ENCODE data around the gene LCE1C. TPM values are rescaled to one million over a fixed set of nuclear protein-coding genes. Genes with fewer than 3 reads are reported as not detected.

The LCE1C gene
- total and polyA plus RNA-seq, 7 donors, result not detected

DNA sequence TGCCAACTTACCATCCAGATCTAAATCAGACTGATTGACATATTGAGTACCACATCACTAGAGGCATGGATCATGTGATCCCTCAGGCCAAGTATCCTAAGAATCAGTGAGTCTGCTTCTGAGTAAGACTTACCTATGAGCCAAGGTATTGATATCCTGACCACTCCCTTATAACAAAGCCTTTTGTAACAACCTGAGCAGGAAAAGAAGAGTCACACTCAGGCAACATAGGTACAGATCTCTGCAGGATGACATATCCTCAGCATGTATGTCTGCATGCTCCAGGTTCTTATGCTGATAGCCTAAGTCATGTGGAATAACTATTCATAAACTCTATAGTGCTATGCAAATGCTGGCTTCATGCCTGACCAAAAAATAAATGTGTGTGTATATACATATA is 18.5 kb upstream of the LCE1C start:
- H3K27ac ChIP-seq, result no peak overlapping the region
- no peak overlapping the region for H3K4me3 ChIP-seq
- no peaks in the 10 kb centered on the region for H3K36me3 ChIP-seq (ENCODE audit: insufficient read depth in 1 of 2, low read depth in 1 of 2)
- DNase-seq (no peak), ATAC-seq (no peak)
- no peaks in the 10 kb centered on the region for H3K9me3 ChIP-seq
- intact Hi-C loops (cut with DNase I), result no loop called here
- no peaks in the 10 kb centered on the region for H3K4me1 ChIP-seq
- TF ChIP-seq, protein P1, sequence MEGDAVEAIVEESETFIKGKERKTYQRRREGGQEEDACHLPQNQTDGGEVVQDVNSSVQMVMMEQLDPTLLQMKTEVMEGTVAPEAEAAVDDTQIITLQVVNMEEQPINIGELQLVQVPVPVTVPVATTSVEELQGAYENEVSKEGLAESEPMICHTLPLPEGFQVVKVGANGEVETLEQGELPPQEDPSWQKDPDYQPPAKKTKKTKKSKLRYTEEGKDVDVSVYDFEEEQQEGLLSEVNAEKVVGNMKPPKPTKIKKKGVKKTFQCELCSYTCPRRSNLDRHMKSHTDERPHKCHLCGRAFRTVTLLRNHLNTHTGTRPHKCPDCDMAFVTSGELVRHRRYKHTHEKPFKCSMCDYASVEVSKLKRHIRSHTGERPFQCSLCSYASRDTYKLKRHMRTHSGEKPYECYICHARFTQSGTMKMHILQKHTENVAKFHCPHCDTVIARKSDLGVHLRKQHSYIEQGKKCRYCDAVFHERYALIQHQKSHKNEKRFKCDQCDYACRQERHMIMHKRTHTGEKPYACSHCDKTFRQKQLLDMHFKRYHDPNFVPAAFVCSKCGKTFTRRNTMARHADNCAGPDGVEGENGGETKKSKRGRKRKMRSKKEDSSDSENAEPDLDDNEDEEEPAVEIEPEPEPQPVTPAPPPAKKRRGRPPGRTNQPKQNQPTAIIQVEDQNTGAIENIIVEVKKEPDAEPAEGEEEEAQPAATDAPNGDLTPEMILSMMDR (IDR thresholded peaks at IDR 0.05), result no peak
- no peaks in the 10 kb centered on the region for H3K27me3 ChIP-seq (ENCODE audit: insufficient read depth in 3 of 3, low read length in 2 of 3)

DNA sequence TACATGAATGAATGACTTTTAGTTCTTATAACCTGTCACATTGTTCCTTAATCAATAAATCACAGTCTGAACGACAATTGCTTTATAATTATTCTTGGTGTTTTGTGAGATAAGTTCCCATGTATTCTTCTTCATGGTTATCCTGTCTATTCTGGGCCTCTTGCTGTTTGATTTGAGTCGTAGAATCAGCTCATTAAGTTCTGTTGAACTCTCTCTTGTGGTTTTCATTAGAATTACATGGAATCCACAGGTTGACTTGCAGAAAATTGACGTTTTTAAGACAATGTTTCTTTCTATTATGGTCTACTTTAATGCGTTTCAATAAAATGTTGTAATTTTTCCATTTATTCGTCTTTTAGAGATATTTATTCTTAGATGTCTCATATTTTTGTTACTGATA is 16.8 kb upstream of the LCE1C start:
- Histone ChIP-seq H3K4me1 (no peaks in the 10 kb centered on the region), H3K36me3 (ENCODE audit: insufficient read depth in 1 of 2, low read depth in 1 of 2) (no peaks in the 10 kb centered on the region), H3K9me3 (no peaks in the 10 kb centered on the region), H3K27ac (no peak overlapping the region), H3K27me3 (ENCODE audit: insufficient read depth in 3 of 3, low read length in 2 of 3) (no peaks in the 10 kb centered on the region), H3K4me3 (no peak overlapping the region)
- no peak for DNase-seq
- WGBS, 3 donors, result 35 to 40% (median 39%) methylated on average over 5 of the region's 5 CpGs
- TF ChIP-seq, protein P1 (IDR thresholded peaks at IDR 0.05), result no peak
- no peak for ATAC-seq
- intact Hi-C loops (cut with DNase I), result no loop called here

DNA sequence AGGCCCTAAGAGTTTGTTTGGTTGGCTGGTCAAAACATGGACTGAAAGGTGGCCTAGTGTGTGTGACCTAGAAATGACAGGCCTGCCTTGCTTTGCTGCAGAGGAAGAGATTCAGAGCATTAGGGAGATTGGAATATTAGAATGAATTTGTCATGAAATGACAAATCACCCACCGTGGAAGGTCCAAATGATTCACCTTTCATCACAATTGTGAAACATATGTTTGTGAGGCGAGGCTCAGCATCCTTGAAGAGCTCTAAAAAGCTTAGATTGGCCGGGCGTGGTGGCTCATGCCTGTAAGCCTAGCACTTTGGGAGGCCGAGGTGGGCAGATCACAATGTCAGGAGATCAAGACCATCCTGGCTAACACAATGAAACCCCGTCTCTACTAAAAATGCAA is 10.9 kb upstream of the LCE1C start:
- H3K27ac ChIP-seq, result no peak overlapping the region
- H3K36me3 ChIP-seq (ENCODE audit: insufficient read depth in 1 of 2, low read depth in 1 of 2), result no peaks in the 10 kb centered on the region
- intact Hi-C loops (cut with DNase I), result no loop called here
- no peak overlapping the region for H3K4me3 ChIP-seq
- DNase-seq (no peak), ATAC-seq (no peak)
- TF ChIP-seq, protein P1 (IDR thresholded peaks at IDR 0.05), result no peak
- H3K4me1 ChIP-seq, result no peaks in the 10 kb centered on the region
- 82 to 85% (median 83%) methylated on average over 6 of the region's 6 CpGs for WGBS, 3 donors
- H3K9me3 ChIP-seq, result no peaks in the 10 kb centered on the region
- H3K27me3 ChIP-seq (ENCODE audit: insufficient read depth in 3 of 3, low read length in 2 of 3), result no peaks in the 10 kb centered on the region

DNA sequence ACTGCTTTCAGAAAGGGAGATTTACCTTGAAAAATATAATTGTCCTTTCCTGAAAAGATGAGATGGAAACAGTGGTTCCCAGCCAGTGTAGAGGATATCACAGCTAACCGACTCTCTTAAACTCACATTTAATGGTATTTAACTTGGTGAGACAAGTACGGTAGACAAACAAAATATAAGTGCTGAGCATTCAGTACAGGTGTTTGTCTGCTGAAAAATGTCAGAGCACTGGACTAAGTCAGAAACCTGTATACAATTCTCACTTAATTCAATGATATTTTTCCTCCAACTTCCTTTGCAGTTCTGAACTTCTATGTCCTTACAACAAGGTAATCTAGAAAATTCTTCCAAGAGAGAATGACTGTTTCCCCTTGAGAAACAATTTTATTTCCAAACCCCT is 5.2 kb upstream of the LCE1C start, which contains the start of gene LCE1B:
LCE1B (plus strand) TSS at position 301 of the 400 bp plus-strand sequence. CDS start 476 bp downstream, outside the sequence.
- no peak within 1 kb of the TSS for H3K4me3 ChIP-seq
- H3K27me3 ChIP-seq (ENCODE audit: insufficient read depth in 3 of 3, low read length in 2 of 3), result peaks cover 0 to 1% (median 0%) of the 10 kb centered on the region in 3 donors
- no peaks in the 10 kb centered on the region for H3K36me3 ChIP-seq (ENCODE audit: insufficient read depth in 1 of 2, low read depth in 1 of 2)
- intact Hi-C loops (cut with DNase I), result no loop called here
- 71 to 92% (median 84%) methylated on average over 2 of the region's 2 CpGs for WGBS, 3 donors
- no peak for DNase-seq
- ATAC-seq, result no peak
- no peaks in the 10 kb centered on the region for H3K4me1 ChIP-seq
- TF ChIP-seq, protein P1 (IDR thresholded peaks at IDR 0.05), result no peak
- no peaks in the 10 kb centered on the region for H3K9me3 ChIP-seq
- H3K27ac ChIP-seq, result no peak within 1 kb of the TSS

DNA sequence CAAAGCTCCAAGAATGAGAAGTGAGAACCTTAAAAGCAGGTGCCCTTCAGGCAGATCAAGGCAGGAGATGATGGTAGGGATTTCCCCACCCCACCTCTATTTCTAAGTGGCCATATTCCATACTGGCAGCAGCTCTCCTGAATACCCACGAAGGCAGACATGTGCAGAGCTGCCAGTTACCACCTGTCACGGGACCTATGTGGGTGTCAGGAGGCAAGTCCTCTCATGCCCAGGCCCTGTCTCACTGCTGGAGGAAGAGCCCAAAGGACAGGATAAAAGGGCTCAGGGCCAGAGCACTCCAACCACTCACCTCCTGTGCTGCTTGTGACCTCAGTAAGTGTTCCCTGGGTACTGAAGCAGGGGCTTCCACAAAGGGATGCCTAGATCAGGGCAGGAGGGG is 4.6 kb upstream of the LCE1C start:
- Histone ChIP-seq H3K4me3 (no peak overlapping the region), H3K27me3 (ENCODE audit: insufficient read depth in 3 of 3, low read length in 2 of 3) (peaks cover 0 to 1% (median 0%) of the 10 kb centered on the region in 3 donors), H3K36me3 (ENCODE audit: insufficient read depth in 1 of 2, low read depth in 1 of 2) (no peaks in the 10 kb centered on the region), H3K4me1 (no peaks in the 10 kb centered on the region), H3K27ac (no peak overlapping the region), H3K9me3 (no peaks in the 10 kb centered on the region)
- no peak for DNase-seq
- TF ChIP-seq, protein P1 (IDR thresholded peaks at IDR 0.05), result no peak
- WGBS, 3 donors, result 49 to 56% (median 54%) methylated on average over 2 of the region's 2 CpGs
- intact Hi-C loops (cut with DNase I), result no loop called here
- ATAC-seq, result no peak

All from psoas muscle (tissue), 8 donors.